Peyer's patch (tissue), 4 donors: ENCODE data around the gene AZI2. TPM values are rescaled to one million over a fixed set of nuclear protein-coding genes. Genes with fewer than 3 reads are reported as not detected.

Experiments
- DNase-seq, 3 donors: peaks; one replicate each; pipeline ENCODE4 v3.0.0-alpha.2; 2017 to 2019
- H3K27ac ChIP-seq, 4 donors: fragments of 200-600 bp; sonication (generic); one replicate each; pipeline ENCODE4 v1.5.1; 2016 to 2019
- H3K27me3 ChIP-seq, 2 donors: fragments of 200-600 bp; sonication (generic); one replicate each; pipeline ENCODE4 v1.5.1; 2019
- H3K36me3 ChIP-seq, 3 donors: fragments of 200-600 bp; sonication (generic); one replicate each; pipeline ENCODE4 v1.5.1; 2016 to 2019
- H3K4me1 ChIP-seq, 4 donors: fragments of 200-600 bp; sonication (generic); one replicate each; pipeline ENCODE4 v1.5.1; 2016 to 2019
- H3K4me3 ChIP-seq, 4 donors: fragments of 200-600 bp; sonication (generic); 1 replicate in 3 of 4; 2 replicates in 1 of 4; pipeline ENCODE4 v1.5.1; 2016 to 2019; ENCODE audit warnings: mild to moderate bottlenecking in 1 of 4
- H3K9me3 ChIP-seq, 4 donors: fragments of 200-600 bp; sonication (generic); one replicate each; pipeline ENCODE4 v1.5.1; 2016 to 2019; ENCODE audit warnings: mild to moderate bottlenecking in 1 of 4
- CTCF ChIP-seq, 6 experiments: fragments of 450-650 bp in 4 of 6; fragments of 200-600 bp in 2 of 6; sonication (generic) in 1 of 6; IDR thresholded peaks; one replicate each; pipeline ENCODE4 v1.5.1; 2017 to 2019; ENCODE audit warnings: antibody characterized with exemption in 6 of 6, mild to moderate bottlenecking in 3 of 6, moderate library complexity in 1 of 6
- POLR2A ChIP-seq, 2 donors: fragments of 450-650 bp; IDR thresholded peaks; one replicate each; pipeline ENCODE4 v1.5.1; 2017; ENCODE audit warnings: antibody characterized with exemption in 2 of 2, mild to moderate bottlenecking in 2 of 2, moderate library complexity in 2 of 2
- total RNA-seq, 4 donors: library from RNA; depleted of rRNA; stranded (reverse); fragments of >200 nt; gene quantifications; one replicate each; pipeline ENCODE4 v1.1.0, GENCODE V29; 2016

The AZI2 gene
- total RNA-seq, 4 donors from 2014 or later, result 37.8 to 139 (median 49.4) TPM

GRCh38 chr3:28348265-28348628 is 377 bp downstream of the AZI2 start:
- no peak for DNase-seq
- Histone ChIP-seq H3K4me1 (peaks cover 0 to 31% (median 0%) of the 10 kb centered on the region in 4 donors), H3K27me3 (no peaks in the 10 kb centered on the region), H3K36me3 (no peaks in the 10 kb centered on the region), H3K27ac (peak overlapping the region; percentile 93 to 96 (median 95)), H3K4me3 (peak overlapping the region; percentile 71 to 90 (median 78)), H3K9me3 (no peaks in the 10 kb centered on the region)
- TF ChIP-seq CTCF (IDR thresholded peaks at IDR 0.05) (no peak), POLR2A (IDR thresholded peaks at IDR 0.05) (no peak)

- TF ChIP-seq CTCF (IDR thresholded peaks at IDR 0.05), result no peak
- Histone ChIP-seq H3K9me3 (no peaks in the 10 kb centered on the region), H3K4me1 (peaks cover 0 to 37% (median 0%) of the 10 kb centered on the region in 4 donors), H3K36me3 (no peaks in the 10 kb centered on the region), H3K27me3 (no peaks in the 10 kb centered on the region), H3K4me3 (peak overlapping the region; percentile 71 to 90 (median 78)), H3K27ac (peak overlapping the region; percentile 93 to 96 (median 95))
- DNase-seq, result no peak
Measured at GRCh38 chr3:28347374-28348264, 1.0 kb downstream of the AZI2 start.

GRCh38 chr3:28345690-28346089 is 2.9 kb downstream of the AZI2 start:
- TF ChIP-seq POLR2A (IDR thresholded peaks at IDR 0.05), result no peak
- TF ChIP-seq CTCF (IDR thresholded peaks at IDR 0.05), result no peak
- Histone ChIP-seq H3K27me3 (no peaks in the 10 kb centered on the region), H3K4me1 (peaks cover 0 to 39% (median 0%) of the 10 kb centered on the region in 4 donors), H3K36me3 (no peaks in the 10 kb centered on the region), H3K4me3 (no peak overlapping the region), H3K27ac (no peak overlapping the region), H3K9me3 (no peaks in the 10 kb centered on the region)
- DNase-seq, result no peak

- H3K27me3 ChIP-seq, result no peaks in the 10 kb centered on the region
- no peak overlapping the region for H3K4me3 ChIP-seq
- no peaks in the 10 kb centered on the region for H3K9me3 ChIP-seq
- no peak overlapping the region for H3K27ac ChIP-seq
- TF ChIP-seq CTCF (IDR thresholded peaks at IDR 0.05) (peak in 1 of 6 experiments; percentile 5), POLR2A (IDR thresholded peaks at IDR 0.05) (no peak)
- no peak for DNase-seq
- peaks cover 0 to 19% (median 0%) of the 10 kb centered on the region in 3 donors for H3K36me3 ChIP-seq
- peaks cover 0 to 30% (median 0%) of the 10 kb centered on the region in 4 donors for H3K4me1 ChIP-seq
Measured at GRCh38 chr3:28343144-28343543, 5.5 kb downstream of the AZI2 start.

GRCh38 chr3:28337230-28337629 is 11.4 kb downstream of the AZI2 start:
- no peaks in the 10 kb centered on the region for H3K27me3 ChIP-seq
- H3K27ac ChIP-seq, result no peak overlapping the region
- TF ChIP-seq CTCF (IDR thresholded peaks at IDR 0.05), result no peak
- H3K4me3 ChIP-seq, result no peak overlapping the region
- peaks cover 0 to 54% (median 0%) of the 10 kb centered on the region in 3 donors for H3K36me3 ChIP-seq
- no peaks in the 10 kb centered on the region for H3K9me3 ChIP-seq
- H3K4me1 ChIP-seq, result no peaks in the 10 kb centered on the region
- no peak for DNase-seq
